HEK293 (cell line): ENCODE data around the gene BOC.

Source experiments
- CTCF ChIA-PET: fragments of 350-600 bp; formaldehyde crosslinking; extraction: SDS; loops from one replicate; lab custom pipeline; 2021; ENCODE audit warnings: antibody characterized with exemption; lab: Yijun Ruan, JAX
- POLR2A ChIA-PET: fragments of 300-600 bp; formaldehyde crosslinking; extraction: SDS; loops from one replicate; lab custom pipeline; 2020; ENCODE audit warnings: antibody characterized with exemption, inconsistent platforms; lab: Yijun Ruan, JAX
- H3K27ac ChIP-seq: fragments of 200-500 bp; sonication (Bioruptor generic); 2 replicates; pipeline ENCODE4 v1.5.1; 2014; ENCODE audit warnings: low read depth, low read length, control low read depth, inconsistent platforms; ENCODE audit errors: extremely low read depth
- H3K36me3 ChIP-seq, 2 experiments: fragments of 200-500 bp in 1 of 2; sonication (Bioruptor generic) in 1 of 2; 1 replicate in 1 of 2; 2 replicates in 1 of 2; pipeline ENCODE4 v1.5.1; 2014 to 2017; ENCODE audit warnings: inconsistent platforms in 2 of 2, low read length in 2 of 2; ENCODE audit not compliant: control insufficient read depth in 2 of 2, insufficient read depth in 1 of 2
- H3K4me1 ChIP-seq: fragments of 200-500 bp; sonication (Bioruptor generic); 2 replicates; pipeline ENCODE4 v1.5.1; 2014; ENCODE audit warnings: mild to moderate bottlenecking, low read length, inconsistent platforms; ENCODE audit not compliant: control insufficient read depth, insufficient read depth
- H3K4me3 ChIP-seq: 2 replicates; pipeline ENCODE4 v1.5.1; 2011; ENCODE audit warnings: low read depth, mild to moderate bottlenecking, control low read depth, low read length, moderate library complexity
- H3K9me3 ChIP-seq: fragments of 200-500 bp; sonication (Bioruptor generic); 2 replicates; pipeline ENCODE4 v1.5.1; 2014; ENCODE audit warnings: low read depth, low read length, inconsistent platforms; ENCODE audit not compliant: control insufficient read depth, insufficient read depth
- EGR2 ChIP-seq: fragments of 450-650 bp; formaldehyde crosslinking; IDR thresholded peaks from 2 replicates; pipeline ENCODE4 v1.5.1; 2016; ENCODE audit warnings: low read depth, missing biosample characterization, missing genetic modification characterization
- GLIS1 ChIP-seq: fragments of 450-650 bp; formaldehyde crosslinking; IDR thresholded peaks from 2 replicates; pipeline ENCODE4 v1.5.1; 2016; ENCODE audit warnings: missing biosample characterization, missing genetic modification characterization
- HOXC10 ChIP-seq: sonication (generic); formaldehyde crosslinking; IDR thresholded peaks from 2 replicates; pipeline ENCODE4 v1.8.1; 2023; ENCODE audit warnings: mild to moderate bottlenecking, missing genetic modification reagents
- KLF10 ChIP-seq: fragments of 450-650 bp; IDR thresholded peaks from 2 replicates; pipeline ENCODE4 v1.5.1; 2018; ENCODE audit warnings: missing biosample characterization, mild to moderate bottlenecking, missing genetic modification characterization
- KLF16 ChIP-seq: fragments of 450-650 bp; formaldehyde crosslinking; IDR thresholded peaks from 2 replicates; pipeline ENCODE4 v1.5.1; 2017; ENCODE audit warnings: missing biosample characterization, missing genetic modification characterization
- KLF7 ChIP-seq: fragments of 450-650 bp; formaldehyde crosslinking; IDR thresholded peaks from 2 replicates; pipeline ENCODE4 v1.5.1; 2016; ENCODE audit warnings: missing biosample characterization, missing genetic modification characterization, borderline replicate concordance
- ZBTB1 ChIP-seq: fragments of 450-650 bp; formaldehyde crosslinking; IDR thresholded peaks from 2 replicates; pipeline ENCODE4 v1.5.1; 2016; ENCODE audit warnings: missing biosample characterization, missing genetic modification characterization
- ZNF341 ChIP-seq: fragments of 450-650 bp; formaldehyde crosslinking; IDR thresholded peaks from 2 replicates; pipeline ENCODE4; 2016; ENCODE audit warnings: low read depth, missing biosample characterization, missing genetic modification characterization
- ZNF416 ChIP-seq: fragments of 450-650 bp; formaldehyde crosslinking; IDR thresholded peaks from 2 replicates; pipeline ENCODE4 v1.5.1; 2016; ENCODE audit warnings: missing biosample characterization, missing genetic modification characterization
- ZNF529 ChIP-seq: fragments of 450-650 bp; formaldehyde crosslinking; IDR thresholded peaks from 2 replicates; pipeline ENCODE4 v1.5.1; 2017; ENCODE audit warnings: missing genetic modification characterization, missing biosample characterization; ENCODE audit not compliant: insufficient replicate concordance
- ZNF549 ChIP-seq: fragments of 450-650 bp; IDR thresholded peaks from 2 replicates; pipeline ENCODE4 v1.5.1; 2018; ENCODE audit warnings: missing biosample characterization, missing genetic modification characterization, mild to moderate bottlenecking, inconsistent platforms, moderate library complexity
- ZNF600 ChIP-seq: fragments of 450-650 bp; formaldehyde crosslinking; IDR thresholded peaks from 2 replicates; pipeline ENCODE4 v1.5.1; 2016; ENCODE audit warnings: missing biosample characterization, missing genetic modification characterization
- ZNF654 ChIP-seq: fragments of 450-650 bp; formaldehyde crosslinking; IDR thresholded peaks from 2 replicates; pipeline ENCODE4 v1.5.1; 2016; ENCODE audit warnings: low read depth, missing biosample characterization, missing genetic modification characterization
- ZNF658 ChIP-seq: fragments of 450-650 bp; formaldehyde crosslinking; IDR thresholded peaks from 2 replicates; pipeline ENCODE4; 2016; ENCODE audit warnings: missing biosample characterization, missing genetic modification characterization
- ZNF785 ChIP-seq: fragments of 450-650 bp; formaldehyde crosslinking; IDR thresholded peaks from 2 replicates; pipeline ENCODE4 v1.5.1; 2016; ENCODE audit warnings: missing biosample characterization, missing genetic modification characterization
- TF ChIP-seq, protein P1 (sequence below): fragments of 450-650 bp; formaldehyde crosslinking; IDR thresholded peaks from 2 replicates; pipeline ENCODE4 v1.5.1; 2016; ENCODE audit warnings: missing biosample characterization, missing genetic modification characterization
- TF ChIP-seq, protein P2 (sequence below): fragments of 450-650 bp; formaldehyde crosslinking; IDR thresholded peaks from 2 replicates; pipeline ENCODE4 v1.5.1; 2016; ENCODE audit warnings: missing biosample characterization, missing genetic modification characterization
- TF ChIP-seq, protein P3 (sequence below): fragments of 450-650 bp; formaldehyde crosslinking; IDR thresholded peaks from 2 replicates; pipeline ENCODE4; 2016; ENCODE audit warnings: missing biosample characterization, missing genetic modification characterization
- TF ChIP-seq, protein P4 (sequence below): fragments of 450-650 bp; formaldehyde crosslinking; IDR thresholded peaks from 2 replicates; pipeline ENCODE4 v1.5.1; 2016; ENCODE audit warnings: missing biosample characterization, missing genetic modification characterization
- TF ChIP-seq, protein P5 (sequence below): IDR thresholded peaks from 2 replicates; pipeline ENCODE4 v1.6.1; 2011; ENCODE audit warnings: mild to moderate bottlenecking, low read depth, low read length, borderline replicate concordance
- TF ChIP-seq, protein P6 (sequence below): fragments of 450-650 bp; formaldehyde crosslinking; conservative IDR thresholded peaks from 2 replicates; pipeline ENCODE4 v1.5.1; 2016; ENCODE audit warnings: low read depth, missing biosample characterization, missing genetic modification characterization

Gene BOC

DNA sequence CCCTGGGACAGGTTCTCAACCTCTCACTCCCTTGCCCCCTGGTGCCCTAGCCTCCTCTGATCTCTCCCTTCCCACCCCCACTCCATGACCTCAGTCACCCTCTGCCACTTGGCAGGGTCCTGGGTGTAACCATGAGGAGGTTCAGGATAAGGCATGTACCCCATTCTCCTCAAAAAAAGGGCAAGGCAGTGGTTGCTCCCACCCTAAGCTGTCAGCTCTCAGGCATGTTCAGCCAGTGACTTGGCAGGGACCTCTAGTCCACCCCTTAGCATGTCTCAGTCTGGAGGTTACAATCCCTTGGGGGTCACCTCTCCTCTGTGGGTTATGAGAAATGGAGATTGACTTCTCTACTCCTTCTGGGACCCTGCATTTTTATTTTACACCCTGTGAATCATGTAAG, 11.0 kb upstream of the BOC start:
- Histone ChIP-seq H3K4me1 (no peaks in the 10 kb centered on the region), H3K36me3 (no peaks in the 10 kb centered on the region), H3K27ac (no peak overlapping the region), H3K4me3 (no peak overlapping the region), H3K9me3 (no peaks in the 10 kb centered on the region)
- CTCF ChIA-PET = no interaction called here
- TF ChIP-seq ZNF600 (tag by site-specific recombination) (no peak), ZNF529 (tag by site-specific recombination) (no peak), EGR2 (tag by site-specific recombination) (no peak), ZNF416 (tag by site-specific recombination) (no peak), KLF10 (tag by site-specific recombination) (no peak), ZNF654 (tag by site-specific recombination) (no peak), HOXC10 (CRISPR knock-in tag) (no peak), ZBTB1 (tag by site-specific recombination) (no peak), KLF16 (no peak), KLF7 (tag by site-specific recombination) (no peak)
- TF ChIP-seq, protein P1, sequence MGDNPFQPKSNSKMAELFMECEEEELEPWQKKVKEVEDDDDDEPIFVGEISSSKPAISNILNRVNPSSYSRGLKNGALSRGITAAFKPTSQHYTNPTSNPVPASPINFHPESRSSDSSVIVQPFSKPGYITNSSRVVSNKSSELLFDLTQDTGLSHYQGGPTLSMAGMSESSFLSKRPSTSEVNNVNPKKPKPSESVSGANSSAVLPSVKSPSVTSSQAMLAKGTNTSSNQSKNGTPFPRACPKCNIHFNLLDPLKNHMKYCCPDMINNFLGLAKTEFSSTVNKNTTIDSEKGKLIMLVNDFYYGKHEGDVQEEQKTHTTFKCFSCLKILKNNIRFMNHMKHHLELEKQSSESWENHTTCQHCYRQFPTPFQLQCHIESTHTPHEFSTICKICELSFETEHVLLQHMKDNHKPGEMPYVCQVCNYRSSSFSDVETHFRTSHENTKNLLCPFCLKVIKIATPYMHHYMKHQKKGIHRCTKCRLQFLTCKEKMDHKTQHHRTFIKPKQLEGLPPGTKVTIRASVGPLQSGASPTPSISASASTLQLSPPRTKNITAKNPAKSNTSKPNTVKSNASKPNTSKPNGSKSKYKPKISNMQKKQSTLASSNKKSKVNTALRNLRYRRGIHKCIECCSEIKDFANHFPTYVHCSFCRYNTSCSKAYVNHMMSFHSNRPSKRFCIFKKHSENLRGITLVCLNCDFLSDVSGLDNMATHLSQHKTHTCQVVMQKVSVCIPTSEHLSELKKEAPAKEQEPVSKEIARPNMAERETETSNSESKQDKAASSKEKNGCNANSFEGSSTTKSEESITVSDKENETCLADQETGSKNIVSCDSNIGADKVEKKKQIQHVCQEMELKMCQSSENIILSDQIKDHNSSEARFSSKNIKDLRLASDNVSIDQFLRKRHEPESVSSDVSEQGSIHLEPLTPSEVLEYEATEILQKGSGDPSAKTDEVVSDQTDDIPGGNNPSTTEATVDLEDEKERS = no peak
- TF ChIP-seq, protein P2, sequence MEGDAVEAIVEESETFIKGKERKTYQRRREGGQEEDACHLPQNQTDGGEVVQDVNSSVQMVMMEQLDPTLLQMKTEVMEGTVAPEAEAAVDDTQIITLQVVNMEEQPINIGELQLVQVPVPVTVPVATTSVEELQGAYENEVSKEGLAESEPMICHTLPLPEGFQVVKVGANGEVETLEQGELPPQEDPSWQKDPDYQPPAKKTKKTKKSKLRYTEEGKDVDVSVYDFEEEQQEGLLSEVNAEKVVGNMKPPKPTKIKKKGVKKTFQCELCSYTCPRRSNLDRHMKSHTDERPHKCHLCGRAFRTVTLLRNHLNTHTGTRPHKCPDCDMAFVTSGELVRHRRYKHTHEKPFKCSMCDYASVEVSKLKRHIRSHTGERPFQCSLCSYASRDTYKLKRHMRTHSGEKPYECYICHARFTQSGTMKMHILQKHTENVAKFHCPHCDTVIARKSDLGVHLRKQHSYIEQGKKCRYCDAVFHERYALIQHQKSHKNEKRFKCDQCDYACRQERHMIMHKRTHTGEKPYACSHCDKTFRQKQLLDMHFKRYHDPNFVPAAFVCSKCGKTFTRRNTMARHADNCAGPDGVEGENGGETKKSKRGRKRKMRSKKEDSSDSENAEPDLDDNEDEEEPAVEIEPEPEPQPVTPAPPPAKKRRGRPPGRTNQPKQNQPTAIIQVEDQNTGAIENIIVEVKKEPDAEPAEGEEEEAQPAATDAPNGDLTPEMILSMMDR (tag by site-specific recombination) = no peak
- TF ChIP-seq, protein P3, sequence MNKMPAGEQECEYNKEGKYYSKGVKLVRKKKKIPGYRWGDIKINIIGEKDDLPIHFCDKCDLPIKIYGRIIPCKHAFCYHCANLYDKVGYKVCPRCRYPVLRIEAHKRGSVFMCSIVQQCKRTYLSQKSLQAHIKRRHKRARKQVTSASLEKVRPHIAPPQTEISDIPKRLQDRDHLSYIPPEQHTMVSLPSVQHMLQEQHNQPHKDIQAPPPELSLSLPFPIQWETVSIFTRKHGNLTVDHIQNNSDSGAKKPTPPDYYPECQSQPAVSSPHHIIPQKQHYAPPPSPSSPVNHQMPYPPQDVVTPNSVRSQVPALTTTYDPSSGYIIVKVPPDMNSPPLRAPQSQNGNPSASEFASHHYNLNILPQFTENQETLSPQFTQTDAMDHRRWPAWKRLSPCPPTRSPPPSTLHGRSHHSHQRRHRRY = no peak
- TF ChIP-seq, protein P4, sequence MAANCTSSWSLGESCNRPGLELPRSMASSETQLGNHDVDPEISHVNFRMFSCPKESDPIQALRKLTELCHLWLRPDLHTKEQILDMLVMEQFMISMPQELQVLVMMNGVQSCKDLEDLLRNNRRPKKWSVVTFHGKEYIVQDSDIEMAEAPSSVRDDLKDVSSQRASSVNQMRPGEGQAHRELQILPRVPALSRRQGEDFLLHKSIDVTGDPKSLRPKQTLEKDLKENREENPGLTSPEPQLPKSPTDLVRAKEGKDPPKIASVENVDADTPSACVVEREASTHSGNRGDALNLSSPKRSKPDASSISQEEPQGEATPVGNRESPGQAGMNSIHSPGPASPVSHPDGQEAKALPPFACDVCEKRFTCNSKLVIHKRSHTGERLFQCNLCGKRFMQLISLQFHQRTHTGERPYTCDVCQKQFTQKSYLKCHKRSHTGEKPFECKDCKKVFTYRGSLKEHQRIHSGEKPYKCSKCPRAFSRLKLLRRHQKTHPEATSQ = no peak
- POLR2A ChIA-PET = no interaction called here

DNA sequence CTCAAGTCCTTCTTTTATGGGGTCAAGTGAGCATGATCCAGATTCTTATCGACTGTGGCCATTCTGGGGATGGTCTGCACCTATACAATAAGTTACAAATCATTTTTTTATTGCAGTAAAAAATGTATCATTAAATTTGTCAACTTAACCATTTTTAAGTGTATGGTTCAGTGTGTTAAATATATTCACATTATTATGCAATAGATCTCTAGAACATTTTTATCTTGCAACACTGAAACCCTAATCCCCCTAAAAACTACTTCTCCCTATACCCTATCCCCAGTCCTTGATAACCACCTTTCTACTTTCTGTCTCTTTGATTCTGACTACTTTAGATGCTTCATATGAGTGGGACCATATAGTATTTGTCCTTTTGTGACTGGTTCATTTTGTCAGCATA, 10.4 kb upstream of the BOC start:
- Histone ChIP-seq H3K9me3 (no peaks in the 10 kb centered on the region), H3K4me3 (no peak overlapping the region), H3K27ac (no peak overlapping the region), H3K36me3 (no peaks in the 10 kb centered on the region), H3K4me1 (no peaks in the 10 kb centered on the region)
- CTCF ChIA-PET = interaction anchor here (0.7 kb wide), 1 partner anchor 143 kb away, joined by 3 read pairs; no protein-coding TSS in a partner anchor
- POLR2A ChIA-PET = no interaction called here
- TF ChIP-seq ZNF549 (tag by site-specific recombination) (no peak), ZNF341 (tag by site-specific recombination) (no peak), GLIS1 (no peak), ZNF658 (tag by site-specific recombination) (no peak), ZNF785 (tag by site-specific recombination) (no peak)
- TF ChIP-seq, protein P5, sequence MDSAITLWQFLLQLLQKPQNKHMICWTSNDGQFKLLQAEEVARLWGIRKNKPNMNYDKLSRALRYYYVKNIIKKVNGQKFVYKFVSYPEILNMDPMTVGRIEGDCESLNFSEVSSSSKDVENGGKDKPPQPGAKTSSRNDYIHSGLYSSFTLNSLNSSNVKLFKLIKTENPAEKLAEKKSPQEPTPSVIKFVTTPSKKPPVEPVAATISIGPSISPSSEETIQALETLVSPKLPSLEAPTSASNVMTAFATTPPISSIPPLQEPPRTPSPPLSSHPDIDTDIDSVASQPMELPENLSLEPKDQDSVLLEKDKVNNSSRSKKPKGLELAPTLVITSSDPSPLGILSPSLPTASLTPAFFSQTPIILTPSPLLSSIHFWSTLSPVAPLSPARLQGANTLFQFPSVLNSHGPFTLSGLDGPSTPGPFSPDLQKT = no peak
- TF ChIP-seq, protein P6, sequence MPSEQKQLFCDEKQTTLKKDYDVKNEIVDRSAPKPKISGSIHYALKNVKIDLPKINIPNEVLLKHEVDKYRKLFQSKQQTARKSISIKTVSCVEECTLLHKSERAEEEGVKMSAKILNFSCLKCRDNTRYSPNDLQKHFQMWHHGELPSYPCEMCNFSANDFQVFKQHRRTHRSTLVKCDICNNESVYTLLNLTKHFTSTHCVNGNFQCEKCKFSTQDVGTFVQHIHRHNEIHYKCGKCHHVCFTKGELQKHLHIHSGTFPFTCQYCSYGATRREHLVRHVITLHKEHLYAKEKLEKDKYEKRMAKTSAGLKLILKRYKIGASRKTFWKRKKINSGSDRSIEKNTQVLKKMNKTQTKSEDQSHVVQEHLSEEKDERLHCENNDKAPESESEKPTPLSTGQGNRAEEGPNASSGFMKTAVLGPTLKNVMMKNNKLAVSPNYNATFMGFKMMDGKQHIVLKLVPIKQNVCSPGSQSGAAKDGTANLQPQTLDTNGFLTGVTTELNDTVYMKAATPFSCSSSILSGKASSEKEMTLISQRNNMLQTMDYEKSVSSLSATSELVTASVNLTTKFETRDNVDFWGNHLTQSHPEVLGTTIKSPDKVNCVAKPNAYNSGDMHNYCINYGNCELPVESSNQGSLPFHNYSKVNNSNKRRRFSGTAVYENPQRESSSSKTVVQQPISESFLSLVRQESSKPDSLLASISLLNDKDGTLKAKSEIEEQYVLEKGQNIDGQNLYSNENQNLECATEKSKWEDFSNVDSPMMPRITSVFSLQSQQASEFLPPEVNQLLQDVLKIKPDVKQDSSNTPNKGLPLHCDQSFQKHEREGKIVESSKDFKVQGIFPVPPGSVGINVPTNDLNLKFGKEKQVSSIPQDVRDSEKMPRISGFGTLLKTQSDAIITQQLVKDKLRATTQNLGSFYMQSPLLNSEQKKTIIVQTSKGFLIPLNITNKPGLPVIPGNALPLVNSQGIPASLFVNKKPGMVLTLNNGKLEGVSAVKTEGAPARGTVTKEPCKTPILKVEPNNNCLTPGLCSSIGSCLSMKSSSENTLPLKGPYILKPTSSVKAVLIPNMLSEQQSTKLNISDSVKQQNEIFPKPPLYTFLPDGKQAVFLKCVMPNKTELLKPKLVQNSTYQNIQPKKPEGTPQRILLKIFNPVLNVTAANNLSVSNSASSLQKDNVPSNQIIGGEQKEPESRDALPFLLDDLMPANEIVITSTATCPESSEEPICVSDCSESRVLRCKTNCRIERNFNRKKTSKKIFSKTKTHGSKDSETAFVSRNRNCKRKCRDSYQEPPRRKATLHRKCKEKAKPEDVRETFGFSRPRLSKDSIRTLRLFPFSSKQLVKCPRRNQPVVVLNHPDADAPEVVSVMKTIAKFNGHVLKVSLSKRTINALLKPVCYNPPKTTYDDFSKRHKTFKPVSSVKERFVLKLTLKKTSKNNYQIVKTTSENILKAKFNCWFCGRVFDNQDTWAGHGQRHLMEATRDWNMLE (tag by site-specific recombination) = no peak
